T-helper 2 cell treated with Interferon-gamma antibody and Interleukin-4, amounts not matched to agents 100 ng/mL and 5 ng/mL, for 36 hours (primary cell): ENCODE results near the gene CACNA2D1. TPM values are rescaled to one million over a fixed set of nuclear protein-coding genes. Genes with fewer than 3 reads are reported as not detected.

Experiments
- intact Hi-C: fragments of 100-400 bp; cut with micrococcal nuclease; formaldehyde crosslinking; loops from one replicate; pipeline ENCODE4 v1.15.1; 2023
- total RNA-seq: library from RNA; stranded (reverse); gene quantifications from 2 replicates; pipeline ENCODE4 v1.2.3, GENCODE V29; 2022

CACNA2D1 gene
- total RNA-seq, 1 donor from 2014 or later = not detected

GRCh38 chr7:82230811-82231581 lies 212.6 kb downstream of the CACNA2D1 start:
- intact Hi-C loops = loop anchor here (10.0 kb wide), 1 partner anchor 494 kb away; no protein-coding TSS in a partner anchor

DNA sequence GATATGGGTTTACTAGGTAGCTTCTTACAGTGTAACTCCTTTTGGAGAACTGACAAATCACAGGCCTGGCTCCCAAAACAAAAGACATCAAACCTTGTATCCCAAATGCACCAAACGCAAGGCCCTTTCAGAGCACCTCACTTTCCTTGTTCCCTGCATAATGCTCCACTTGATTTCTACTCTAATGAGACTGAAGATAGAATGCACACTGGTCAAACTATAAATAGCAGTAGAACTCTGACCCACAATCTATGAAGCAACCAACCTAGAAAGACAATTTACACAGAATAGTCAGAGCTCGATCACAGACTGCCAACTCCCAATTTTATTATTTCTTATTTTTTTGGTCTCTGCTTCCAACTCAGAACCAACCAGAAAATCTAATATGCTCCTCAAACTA lies 214.4 kb downstream of the CACNA2D1 start:
- intact Hi-C loops = no loop called here

- intact Hi-C loops = no loop called here
Observed at GRCh38 chr7:82226191-82226590, 217.4 kb downstream of the CACNA2D1 start.

DNA sequence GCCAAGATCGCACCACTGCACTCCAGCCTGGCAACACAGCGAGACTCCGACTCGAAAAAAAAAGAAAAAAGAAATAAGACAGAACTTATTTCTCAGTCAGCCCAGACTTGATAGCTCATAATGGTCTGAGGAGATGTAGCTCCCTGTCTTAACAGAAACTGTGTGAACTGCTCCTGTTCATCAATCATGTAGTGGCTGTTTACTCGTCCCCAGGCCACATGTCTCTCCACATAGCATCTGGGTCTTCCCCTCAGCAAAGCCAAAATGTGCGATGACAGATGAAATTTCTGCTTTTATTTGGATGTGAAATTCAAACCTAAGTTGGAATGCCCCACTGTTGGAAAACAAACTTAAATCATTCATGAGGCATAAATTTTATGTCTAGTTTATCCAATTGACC lies 219.0 kb downstream of the CACNA2D1 start:
- intact Hi-C loops = no loop called here

GRCh38 chr7:82223580-82223979 lies 220.0 kb downstream of the CACNA2D1 start:
- intact Hi-C loops = no loop called here

- intact Hi-C loops = no loop called here
Observed at GRCh38 chr7:82221152-82221674, 222.4 kb downstream of the CACNA2D1 start.

DNA sequence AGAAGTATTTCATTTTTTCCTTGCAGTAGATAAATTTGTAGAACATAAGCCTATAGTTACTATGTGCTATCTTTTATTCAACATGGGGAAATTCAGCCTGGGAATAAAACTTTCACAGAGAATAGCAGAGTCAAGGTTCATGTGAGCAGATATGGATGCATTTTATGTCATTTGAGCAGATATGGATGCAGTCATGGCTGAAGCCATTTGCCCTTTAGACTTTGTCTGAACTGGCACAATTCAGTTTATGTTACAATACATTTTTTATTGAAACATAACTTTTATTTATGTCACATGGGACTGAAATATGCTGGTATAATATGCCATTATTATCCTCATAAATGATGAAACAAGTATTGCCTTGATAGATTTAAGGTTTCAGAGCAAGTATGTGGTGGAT lies 231.1 kb downstream of the CACNA2D1 start:
- intact Hi-C loops = no loop called here

- intact Hi-C loops = no loop called here
Observed at GRCh38 chr7:82211333-82211732, 232.2 kb downstream of the CACNA2D1 start.

DNA sequence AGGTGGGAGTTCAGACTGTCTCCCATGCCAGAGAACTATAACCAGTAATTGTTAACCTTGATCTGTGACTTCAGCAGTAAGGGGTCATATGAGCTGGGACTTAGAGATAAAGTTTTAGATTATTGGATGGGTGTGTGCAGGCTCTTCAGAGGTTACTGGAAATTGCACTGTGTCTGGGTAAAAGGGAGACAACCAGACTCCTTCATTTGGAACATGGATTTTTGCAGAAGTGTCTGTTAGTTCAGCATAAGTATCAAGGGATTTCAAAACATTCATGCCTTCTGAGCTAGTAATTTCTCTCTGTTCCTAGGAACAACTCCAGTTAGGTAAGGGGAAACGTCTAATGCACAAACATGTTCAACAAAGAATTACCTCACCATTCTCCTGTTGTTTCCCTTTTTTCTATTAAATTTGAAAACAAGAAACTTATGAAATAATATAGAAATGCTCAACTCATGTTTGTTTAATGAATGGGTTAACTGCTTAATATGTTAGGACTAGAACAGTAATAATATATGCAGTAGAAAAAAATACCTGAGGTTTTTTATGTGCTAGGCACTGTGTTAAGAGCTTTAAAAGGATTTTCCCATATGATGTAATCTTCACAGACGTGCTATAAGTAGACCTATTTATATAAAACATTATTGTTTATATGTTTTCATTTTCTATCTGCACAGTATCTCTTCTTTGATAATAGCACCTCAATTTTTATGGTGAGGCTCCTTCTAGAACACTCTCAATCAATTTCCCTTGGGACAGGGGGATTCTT lies 233.0 kb downstream of the CACNA2D1 start:
- intact Hi-C loops = no loop called here

- intact Hi-C loops = no loop called here
Observed at GRCh38 chr7:82209179-82209747, 234.3 kb downstream of the CACNA2D1 start.

DNA sequence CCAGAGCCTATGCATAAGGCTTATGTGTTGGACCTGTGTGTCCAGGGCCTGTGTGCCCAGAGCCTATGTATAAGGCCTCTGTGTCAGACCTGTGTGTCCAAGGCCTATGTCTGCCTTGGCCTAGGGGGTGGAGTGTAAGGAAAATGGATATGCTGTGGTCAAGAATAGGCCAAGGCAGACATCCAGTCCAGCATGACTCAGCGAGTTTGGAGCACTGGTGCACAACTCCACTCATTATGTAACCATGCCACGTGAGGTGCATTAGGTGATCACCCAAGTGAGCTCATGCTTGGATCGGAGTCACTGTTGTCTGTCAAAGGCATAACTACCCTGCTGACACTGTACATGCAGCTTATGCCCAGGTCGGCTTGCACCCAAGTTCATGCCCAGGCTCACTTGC lies 238.9 kb downstream of the CACNA2D1 start:
- intact Hi-C loops = no loop called here

- intact Hi-C loops = no loop called here
Observed at GRCh38 chr7:82202965-82203364, 240.6 kb downstream of the CACNA2D1 start.

GRCh38 chr7:82202107-82202506 lies 241.5 kb downstream of the CACNA2D1 start:
- intact Hi-C loops = no loop called here

DNA sequence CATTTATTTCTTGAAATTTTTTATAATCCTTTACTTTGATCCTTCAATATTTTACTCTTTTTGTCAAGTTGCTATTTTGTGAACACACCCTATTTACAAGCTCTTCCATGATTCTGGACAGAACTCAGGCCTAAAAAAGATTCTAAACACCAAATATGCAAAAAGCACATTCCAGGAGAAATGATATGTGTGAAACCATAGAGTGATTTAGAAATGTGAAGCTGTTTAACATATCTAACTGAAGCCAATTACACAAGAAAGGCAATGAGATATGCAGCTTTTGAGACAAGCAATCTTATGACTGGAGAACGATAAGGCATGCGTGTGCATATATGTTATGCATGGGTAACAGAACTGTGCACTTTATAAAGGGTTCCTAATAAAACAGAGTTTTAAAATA lies 243.0 kb downstream of the CACNA2D1 start:
- intact Hi-C loops = no loop called here

- intact Hi-C loops = no loop called here
Observed at GRCh38 chr7:82194016-82194643, 249.4 kb downstream of the CACNA2D1 start.

- intact Hi-C loops = no loop called here
Observed at GRCh38 chr7:82188636-82189035, 254.9 kb downstream of the CACNA2D1 start.

DNA sequence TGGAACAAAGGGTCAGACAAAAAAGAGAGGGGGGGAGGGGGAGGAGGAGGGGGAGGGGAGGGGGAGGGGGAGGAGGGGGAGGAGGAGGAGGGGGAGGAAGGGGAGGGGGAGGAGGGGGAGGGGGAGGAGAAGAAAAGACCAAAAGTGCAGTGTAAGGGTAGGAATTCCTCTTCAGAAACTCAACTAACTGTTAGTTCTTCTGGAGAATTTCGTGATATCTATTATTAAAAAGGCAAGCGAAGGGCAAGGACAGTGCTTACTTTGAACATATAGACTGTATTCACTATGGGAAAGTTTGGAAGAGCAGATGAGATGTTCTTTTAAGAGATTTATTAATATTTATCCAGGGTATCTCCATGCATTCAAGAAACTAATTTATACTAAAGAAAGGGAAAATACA lies 258.1 kb downstream of the CACNA2D1 start:
- intact Hi-C loops = no loop called here

- intact Hi-C loops = no loop called here
Observed at GRCh38 chr7:82183634-82184033, 259.9 kb downstream of the CACNA2D1 start.

DNA sequence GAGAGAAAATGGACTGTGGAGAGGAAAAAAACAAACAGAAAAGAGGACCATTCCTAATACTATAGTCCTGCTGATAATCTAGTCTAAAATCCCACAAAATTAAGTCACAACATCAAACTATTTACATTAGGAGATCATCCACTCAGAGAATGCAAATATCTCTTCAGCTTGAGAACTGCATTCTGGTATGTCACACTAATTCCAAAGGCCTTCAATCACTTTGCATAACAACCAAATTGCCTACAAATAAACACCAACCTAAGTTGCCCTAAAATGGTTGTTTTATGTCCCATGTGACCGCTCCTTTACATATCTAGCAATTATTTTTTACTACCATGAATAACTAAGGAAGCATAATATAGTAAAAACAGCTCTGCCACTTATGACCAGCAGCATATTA lies 264.3 kb downstream of the CACNA2D1 start:
- intact Hi-C loops = no loop called here

DNA sequence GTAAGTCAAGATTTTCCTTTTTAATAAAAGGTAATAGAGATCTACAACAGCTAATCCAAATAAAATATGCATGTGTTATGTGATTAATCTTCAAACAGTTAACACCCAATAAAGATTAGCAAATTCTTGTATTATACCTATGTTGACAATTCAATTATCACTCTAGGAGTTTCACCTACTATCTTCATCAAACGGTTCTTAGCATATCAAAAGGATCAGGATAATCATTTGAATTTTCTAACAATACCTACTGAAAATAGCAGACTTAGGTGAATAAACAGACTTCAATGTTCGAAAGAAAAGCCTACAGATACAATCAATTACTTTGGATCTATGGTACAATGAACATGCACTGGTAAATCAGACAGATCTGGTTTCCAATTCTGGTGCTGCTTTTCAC lies 268.3 kb downstream of the CACNA2D1 start:
- intact Hi-C loops = no loop called here

GRCh38 chr7:82173400-82174021 lies 270.1 kb downstream of the CACNA2D1 start:
- intact Hi-C loops = no loop called here
